ENCODE results near the gene PRAC1.

DNA sequence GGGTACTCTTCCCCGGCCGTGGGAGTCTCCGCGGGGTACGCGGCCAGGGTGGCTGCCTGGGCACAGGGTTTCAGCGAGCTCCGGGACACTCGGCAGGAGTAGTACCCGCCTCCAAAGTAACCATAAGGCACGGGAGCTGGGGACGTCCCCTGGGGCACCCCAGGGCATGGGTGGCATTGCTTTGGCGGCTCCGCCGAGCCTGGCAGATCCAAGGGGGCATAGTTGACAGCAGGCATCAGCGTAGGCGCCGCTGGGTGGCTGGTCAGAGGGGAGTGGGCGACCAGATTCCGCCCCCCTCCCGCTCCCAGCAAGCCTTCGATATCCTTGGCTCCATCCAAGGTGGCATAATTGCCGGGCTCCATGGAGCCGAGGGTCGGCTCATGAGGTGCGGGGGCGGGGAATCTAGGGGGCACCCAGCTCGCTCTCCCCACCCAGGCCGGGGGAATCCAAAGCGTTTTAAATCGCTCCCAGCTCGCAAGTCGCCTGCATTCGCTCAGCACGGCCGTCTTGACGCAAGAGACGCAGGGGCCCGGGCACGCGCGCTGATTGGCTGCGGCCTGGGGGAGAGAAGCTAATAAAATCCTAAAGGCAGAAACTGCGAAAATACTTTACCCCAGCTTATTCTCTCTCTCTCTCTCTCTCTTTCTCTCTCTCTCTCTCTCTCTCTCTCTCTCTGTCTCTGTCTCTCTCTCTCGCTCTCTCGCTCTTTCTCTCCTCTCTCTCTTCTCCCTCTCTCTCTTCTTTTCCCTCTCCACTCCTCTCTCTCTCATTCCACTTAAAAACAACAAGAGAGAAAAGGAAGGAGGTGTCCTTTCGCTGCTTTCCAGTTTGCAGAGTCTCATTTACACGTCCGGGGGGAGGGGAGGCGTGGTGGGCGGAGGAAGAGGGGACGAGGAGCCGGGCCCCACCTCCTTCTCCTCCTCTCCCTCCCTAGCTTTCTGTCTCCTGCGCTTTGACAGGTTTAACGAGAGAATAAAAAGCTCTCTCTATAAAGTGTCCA, 6.2 kb upstream of the PRAC1 start, which contains the start of gene HOXB13:
- TF ChIP-seq CTCF (conservative IDR thresholded peaks at IDR 0.05 in 1 of 2, IDR thresholded peaks at IDR 0.05 in 1 of 2; ENCODE audit: extremely low read depth in 1 of 2, insufficient read depth in 1 of 2, low read depth in 1 of 2, low read length in 2 of 2) (no peak), EZH2 (IDR thresholded peaks at IDR 0.05; ENCODE audit: borderline replicate concordance, low read length) (peak; percentile 61)
